Ishikawa (cell line): ENCODE measurements around the gene PRDM16.

Experiments
- CEBPB ChIP-seq: IDR thresholded peaks from 2 replicates; pipeline ENCODE4 v1.6.1; 2012
- CREB1 ChIP-seq: IDR thresholded peaks from 2 replicates; pipeline ENCODE4 v1.6.1; 2012; ENCODE audit warnings: low read depth
- EGR1 ChIP-seq: IDR thresholded peaks from 2 replicates; pipeline ENCODE4 v1.6.1; 2012
- EP300 ChIP-seq: IDR thresholded peaks from 2 replicates; pipeline ENCODE4 v1.6.1; 2012; ENCODE audit warnings: borderline replicate concordance
- FOXM1 ChIP-seq: IDR thresholded peaks from 2 replicates; pipeline ENCODE4 v1.6.1; 2012; ENCODE audit warnings: low read depth, borderline replicate concordance
- NFIC ChIP-seq: IDR thresholded peaks from 2 replicates; pipeline ENCODE4 v1.6.1; 2012
- RAD21 ChIP-seq: IDR thresholded peaks from 2 replicates; pipeline ENCODE4 v1.6.1; 2012; ENCODE audit warnings: low read depth
- REST ChIP-seq: IDR thresholded peaks from 2 replicates; pipeline ENCODE4 v1.6.1; 2012; ENCODE audit warnings: low read depth, mild to moderate bottlenecking
- TAF1 ChIP-seq: IDR thresholded peaks from 2 replicates; pipeline ENCODE4 v1.6.1; 2012; ENCODE audit warnings: low read depth, mild to moderate bottlenecking
- TCF12 ChIP-seq: IDR thresholded peaks from 2 replicates; pipeline ENCODE4 v1.6.1; 2012; ENCODE audit warnings: low read depth
- TEAD4 ChIP-seq: IDR thresholded peaks from 2 replicates; pipeline ENCODE4 v1.6.1; 2012
- USF1 ChIP-seq: IDR thresholded peaks from 2 replicates; pipeline ENCODE4 v1.6.1; 2012
- YY1 ChIP-seq: IDR thresholded peaks from 2 replicates; pipeline ENCODE4 v1.6.1; 2012; ENCODE audit warnings: low read depth
- ZBTB7A ChIP-seq: IDR thresholded peaks from 2 replicates; pipeline ENCODE4 v1.6.1; 2012; ENCODE audit warnings: low read depth

GRCh38 chr1:3101124-3101939, 32.3 kb downstream of the PRDM16 start:
- TF ChIP-seq EP300 (no peak), RAD21 (no peak), TAF1 (no peak), YY1 (no peak), CEBPB (no peak), ZBTB7A (no peak), CREB1 (no peak), NFIC (no peak), TCF12 (no peak), TEAD4 (no peak), REST (no peak), USF1 (no peak), EGR1 (no peak), FOXM1 (no peak)
